ENCODE results near the gene ZYX.
"Not testable (repeated sequence)": the region's sequence is repeated elsewhere in the genome, so short reads cannot be mapped to it uniquely, and the experiment has no call there.

The ZYX gene

GRCh38 chr7:143408252-143408685 lies 27.1 kb downstream of the ZYX start:
- TF ChIP-seq CTCF (IDR thresholded peaks at IDR 0.05; ENCODE audit: insufficient read depth, low read length, missing control alignments), result no peak
- no peak for DNase-seq (ENCODE audit: low read depth, low spot score)
- CTCF ChIA-PET, result interaction anchor here (1.5 to 5.2 kb wide), 6 partner anchors 8 to 168 kb away, joined by 4 to 49 read pairs (median 12); no protein-coding TSS in a partner anchor
- POLR2A ChIA-PET, result interaction anchor here (1.8 to 3.7 kb wide), 2 partner anchors 14 to 20 kb away, joined by 8 to 29 read pairs; no protein-coding TSS in a partner anchor
- H3K4me3 ChIP-seq (ENCODE audit: low read depth, low read length), result no peak overlapping the region

GRCh38 chr7:143408686-143409561 lies 27.8 kb downstream of the ZYX start, which contains the start of gene EPHA1:
Gene EPHA1, minus strand, starts transcription at chr7:143408856. Its CDS starts 51 bp downstream, at chr7:143408805.
- CTCF ChIA-PET, result interaction anchor here (1.0 to 5.2 kb wide), 7 partner anchors 8 to 169 kb away, joined by 3 to 49 read pairs (median 4); no protein-coding TSS in a partner anchor
- DNase-seq (ENCODE audit: low read depth, low spot score), result no peak
- TF ChIP-seq CTCF (IDR thresholded peaks at IDR 0.05; ENCODE audit: insufficient read depth, low read length, missing control alignments), result peak; percentile 4
- POLR2A ChIA-PET, result no interaction called here
- H3K4me3 ChIP-seq (ENCODE audit: low read depth, low read length), result no peak within 1 kb of the TSS

GRCh38 chr7:143410521-143411004 lies 29.4 kb downstream of the ZYX start:
- POLR2A ChIA-PET, result no interaction called here
- CTCF ChIA-PET, result interaction anchor here (1.0 to 2.3 kb wide), 4 partner anchors 8 to 170 kb away, joined by 3 to 12 read pairs (median 4); no protein-coding TSS in a partner anchor
- no peak for TF ChIP-seq CTCF (IDR thresholded peaks at IDR 0.05; ENCODE audit: insufficient read depth, low read length, missing control alignments)
- no peak for DNase-seq (ENCODE audit: low read depth, low spot score)
- H3K4me3 ChIP-seq (ENCODE audit: low read depth, low read length), result no peak overlapping the region

GRCh38 chr7:143411976-143412708 lies 31.0 kb downstream of the ZYX start:
- no peak for TF ChIP-seq CTCF (IDR thresholded peaks at IDR 0.05; ENCODE audit: insufficient read depth, low read length, missing control alignments)
- CTCF ChIA-PET, result interaction anchor here (1.0 kb wide), 1 partner anchor 21 kb away, joined by 3 read pairs; no protein-coding TSS in a partner anchor
- H3K4me3 ChIP-seq (ENCODE audit: low read depth, low read length), result no peak overlapping the region
- no peak for DNase-seq (ENCODE audit: low read depth, low spot score)
- POLR2A ChIA-PET, result no interaction called here

GRCh38 chr7:143413123-143413522 lies 32.0 kb downstream of the ZYX start:
- H3K4me3 ChIP-seq (ENCODE audit: low read depth, low read length), result no peak overlapping the region
- TF ChIP-seq CTCF (IDR thresholded peaks at IDR 0.05; ENCODE audit: insufficient read depth, low read length, missing control alignments), result no peak
- DNase-seq (ENCODE audit: low read depth, low spot score), result no peak
- ChIA-PET CTCF (no interaction called here), POLR2A (no interaction called here)

GRCh38 chr7:143415209-143415608 lies 34.1 kb downstream of the ZYX start:
- H3K4me3 ChIP-seq (ENCODE audit: low read depth, low read length); POLR2A ChIA-PET; DNase-seq (ENCODE audit: low read depth, low spot score): not testable (repeated sequence)
- CTCF ChIA-PET, result interaction anchor here (0.6 to 4.7 kb wide), 18 partner anchors 8 to 201 kb away, joined by 3 to 79 read pairs (median 4); partner anchors contain the start of gene EPHA1

All from AG04449 (cell line).